HG02763 (cell line): ENCODE data around the gene IRAK3.
"Not testable (repeated sequence)": the region's sequence is repeated elsewhere in the genome, so short reads cannot be mapped to it uniquely, and the experiment has no call there.

Source experiments
- ATAC-seq: cut with Tn5 transposase; IDR thresholded peaks from one replicate; pipeline ENCODE4 v1.9.1; 2021; ENCODE audit warnings: mild to moderate bottlenecking, moderate library complexity; ENCODE audit not compliant: unreplicated experiment

Gene IRAK3

GRCh38 chr12:66211573-66211972 lies 22.6 kb downstream of the IRAK3 start:
- not testable (repeated sequence) for ATAC-seq

GRCh38 chr12:66213011-66213410 lies 24.0 kb downstream of the IRAK3 start:
- not testable (repeated sequence) for ATAC-seq

DNA sequence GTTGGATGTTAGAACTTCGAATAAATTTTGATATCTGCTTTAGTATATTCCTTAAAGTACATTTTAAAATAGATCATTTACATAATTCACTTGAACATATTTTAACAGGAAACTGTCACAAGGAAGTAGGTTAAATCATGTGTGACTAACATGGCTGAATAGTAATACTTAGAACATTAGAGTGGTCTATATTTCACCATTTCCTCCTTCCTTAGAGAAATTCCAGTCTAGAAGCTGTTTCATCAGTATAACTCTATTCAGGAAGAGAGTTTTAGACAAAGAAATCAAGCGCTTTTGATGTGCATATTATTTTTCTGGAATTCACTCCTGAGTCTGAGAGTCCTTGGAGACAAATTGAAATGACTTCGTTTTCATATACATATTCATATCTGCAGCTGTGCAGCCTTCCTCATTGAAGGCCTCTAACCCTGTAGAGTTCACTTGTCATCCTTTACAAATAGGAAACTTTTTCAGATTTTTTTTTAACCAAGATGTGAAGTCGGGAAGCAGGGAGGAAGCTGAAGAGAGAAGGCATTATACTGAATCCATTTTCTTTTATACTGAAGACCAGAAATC lies 28.4 kb downstream of the IRAK3 start:
- no peak for ATAC-seq

GRCh38 chr12:66228462-66228861 lies 39.4 kb downstream of the IRAK3 start:
- ATAC-seq: no peak

GRCh38 chr12:66232263-66232662 lies 43.2 kb downstream of the IRAK3 start:
- ATAC-seq: peak; percentile 32

DNA sequence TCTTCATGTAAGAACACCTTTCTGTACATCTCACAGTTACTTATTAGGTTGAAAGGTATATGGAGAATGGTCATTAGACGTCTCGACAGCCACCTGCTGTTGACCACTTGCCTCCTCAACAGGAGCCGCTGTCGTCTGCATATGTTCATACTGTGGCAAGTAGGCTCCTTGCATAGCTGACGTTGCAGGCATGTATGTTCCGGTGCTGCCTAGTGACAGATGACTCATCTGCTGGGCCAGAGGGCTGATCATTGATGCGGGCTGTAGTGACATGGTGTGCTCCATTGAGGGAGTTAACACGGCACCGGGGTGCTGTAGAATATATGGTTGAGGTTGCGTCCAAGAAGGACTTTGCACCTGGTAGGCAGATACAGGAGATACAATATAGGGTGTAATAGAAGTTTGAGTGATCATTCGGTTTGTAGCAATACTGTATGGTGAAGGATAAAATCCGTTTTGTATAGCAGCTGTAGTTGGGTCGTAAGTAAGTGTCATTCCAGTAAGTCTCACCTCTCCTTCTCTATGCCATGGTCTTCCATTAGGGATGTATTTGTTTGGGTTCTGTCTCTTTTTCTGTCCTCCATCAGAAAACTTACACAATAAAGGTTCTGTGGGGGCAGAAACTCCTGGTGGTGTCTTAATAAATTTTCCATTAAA lies 45.2 kb downstream of the IRAK3 start:
- peak; percentile 91 for ATAC-seq

DNA sequence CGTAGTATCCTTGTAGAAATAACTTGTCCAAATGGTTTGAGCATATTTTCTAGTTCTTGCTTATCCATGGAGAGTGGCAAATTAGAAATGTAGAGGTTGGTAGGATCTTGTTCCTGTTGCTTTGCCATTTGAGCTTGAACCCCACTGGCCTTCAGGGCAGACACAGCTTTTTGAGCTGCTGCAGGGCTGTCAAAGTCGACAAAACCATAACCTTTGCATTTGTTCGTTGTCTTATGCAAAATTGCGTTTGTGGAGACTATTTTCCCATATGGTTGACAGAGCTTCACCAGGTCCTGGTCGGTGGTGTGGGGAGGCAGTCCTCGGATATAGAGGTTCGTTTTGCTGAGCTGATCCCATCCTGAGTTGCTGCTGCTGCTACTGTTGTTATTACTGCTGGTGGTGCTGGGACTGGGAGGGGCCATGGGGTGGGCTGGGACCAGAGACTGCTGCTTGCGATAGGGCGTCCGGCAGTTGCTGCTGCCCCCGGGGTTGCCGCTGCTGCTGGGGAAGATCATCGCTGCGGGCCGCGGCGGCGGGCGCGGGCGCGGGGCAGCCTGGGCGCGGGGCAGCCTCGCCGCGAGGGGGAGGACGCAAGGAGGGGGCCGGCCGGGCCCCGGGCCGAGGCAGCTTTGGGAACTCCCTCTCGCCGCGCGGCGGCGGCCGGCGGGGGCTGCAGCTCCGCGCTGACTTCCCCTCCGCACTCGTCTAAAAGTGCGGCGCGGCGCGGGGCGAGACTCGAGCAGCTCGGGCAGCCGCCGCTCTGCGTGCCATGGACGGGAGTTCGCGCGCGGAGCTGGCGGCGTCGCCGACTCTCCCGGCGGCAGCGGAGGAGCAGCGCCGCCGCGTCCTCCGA lies 46.0 kb downstream of the IRAK3 start:
- peak; percentile 37 for ATAC-seq

GRCh38 chr12:66235626-66236281 lies 46.7 kb downstream of the IRAK3 start:
- no peak for ATAC-seq

DNA sequence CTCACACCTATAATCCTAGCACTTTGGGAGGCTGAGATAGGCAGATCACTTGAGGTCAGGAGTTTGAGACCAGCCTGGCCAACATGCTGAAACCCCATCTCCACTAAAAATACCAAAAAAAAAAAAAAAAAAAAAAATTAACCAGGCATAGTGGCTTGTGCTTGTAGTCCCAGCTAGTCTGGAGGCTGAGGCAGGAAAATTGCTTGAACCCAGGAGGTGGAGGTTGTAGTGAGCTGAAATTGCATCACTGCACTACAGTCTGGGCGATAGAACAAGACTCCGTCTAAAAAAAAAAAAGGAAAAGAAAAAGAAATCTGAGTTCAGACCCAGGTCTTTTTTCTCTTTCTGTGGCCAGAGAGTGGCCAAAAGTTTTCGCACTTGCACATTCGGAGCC lies 47.3 kb downstream of the IRAK3 start:
- not testable (repeated sequence) for ATAC-seq

- no peak for ATAC-seq
Observed at GRCh38 chr12:66236969-66237368, 48.0 kb downstream of the IRAK3 start.

- no peak for ATAC-seq
Observed at GRCh38 chr12:66237505-66238175, 48.6 kb downstream of the IRAK3 start.

DNA sequence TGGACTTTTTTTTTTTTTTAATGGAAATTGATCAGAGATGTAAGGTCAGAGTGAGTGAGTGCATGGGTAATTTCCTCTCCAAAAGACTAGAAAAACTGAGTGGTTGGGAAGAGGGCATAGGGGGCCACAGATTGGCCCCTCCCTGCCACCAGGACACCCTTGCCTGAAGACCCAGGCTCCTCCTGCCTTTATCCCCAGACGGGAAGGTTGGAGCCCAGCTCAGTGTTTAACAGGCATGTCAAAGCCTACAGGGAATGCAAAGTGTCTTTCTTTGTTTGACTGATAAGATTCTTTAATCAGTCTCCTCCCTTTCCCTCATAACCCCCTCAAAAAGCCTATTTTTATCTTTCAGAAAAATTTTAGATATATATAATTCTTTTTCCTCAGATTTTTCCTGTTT lies 50.3 kb downstream of the IRAK3 start:
- ATAC-seq: no peak

DNA sequence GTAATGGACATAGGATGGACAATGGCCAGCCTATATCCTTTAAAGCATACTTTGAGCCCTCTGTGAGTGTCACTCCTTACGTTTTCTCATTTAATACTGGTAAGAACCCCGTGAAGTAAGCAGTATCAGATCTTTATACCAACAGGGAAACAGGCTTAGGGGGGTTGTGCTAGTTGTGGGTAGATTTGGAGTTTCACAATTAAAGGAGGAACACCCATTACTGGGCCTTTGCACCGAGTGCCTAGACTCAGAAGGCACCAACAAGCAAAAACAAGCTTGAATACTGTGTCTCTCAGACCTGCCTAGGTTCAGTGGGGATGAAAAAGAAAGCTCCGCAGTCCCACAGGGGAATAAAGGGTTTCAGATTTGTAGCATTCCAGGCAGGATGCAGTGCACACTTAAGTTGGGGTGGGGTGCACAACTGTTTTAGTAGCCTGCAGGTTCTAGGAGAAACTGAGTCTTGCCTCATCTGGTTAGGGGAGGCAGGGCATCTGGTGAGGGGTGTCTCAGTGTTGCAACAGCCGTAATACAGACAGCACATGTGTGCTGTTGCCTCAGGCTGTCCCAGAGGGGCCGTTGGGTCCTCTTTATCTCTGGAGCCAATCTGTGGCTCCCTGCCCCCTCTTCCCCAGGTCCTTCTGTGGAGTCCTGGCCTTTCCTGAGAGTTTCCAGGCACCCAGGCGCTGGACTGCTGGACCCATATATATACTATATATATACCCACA lies 51.2 kb downstream of the IRAK3 start:
- no peak for ATAC-seq

DNA sequence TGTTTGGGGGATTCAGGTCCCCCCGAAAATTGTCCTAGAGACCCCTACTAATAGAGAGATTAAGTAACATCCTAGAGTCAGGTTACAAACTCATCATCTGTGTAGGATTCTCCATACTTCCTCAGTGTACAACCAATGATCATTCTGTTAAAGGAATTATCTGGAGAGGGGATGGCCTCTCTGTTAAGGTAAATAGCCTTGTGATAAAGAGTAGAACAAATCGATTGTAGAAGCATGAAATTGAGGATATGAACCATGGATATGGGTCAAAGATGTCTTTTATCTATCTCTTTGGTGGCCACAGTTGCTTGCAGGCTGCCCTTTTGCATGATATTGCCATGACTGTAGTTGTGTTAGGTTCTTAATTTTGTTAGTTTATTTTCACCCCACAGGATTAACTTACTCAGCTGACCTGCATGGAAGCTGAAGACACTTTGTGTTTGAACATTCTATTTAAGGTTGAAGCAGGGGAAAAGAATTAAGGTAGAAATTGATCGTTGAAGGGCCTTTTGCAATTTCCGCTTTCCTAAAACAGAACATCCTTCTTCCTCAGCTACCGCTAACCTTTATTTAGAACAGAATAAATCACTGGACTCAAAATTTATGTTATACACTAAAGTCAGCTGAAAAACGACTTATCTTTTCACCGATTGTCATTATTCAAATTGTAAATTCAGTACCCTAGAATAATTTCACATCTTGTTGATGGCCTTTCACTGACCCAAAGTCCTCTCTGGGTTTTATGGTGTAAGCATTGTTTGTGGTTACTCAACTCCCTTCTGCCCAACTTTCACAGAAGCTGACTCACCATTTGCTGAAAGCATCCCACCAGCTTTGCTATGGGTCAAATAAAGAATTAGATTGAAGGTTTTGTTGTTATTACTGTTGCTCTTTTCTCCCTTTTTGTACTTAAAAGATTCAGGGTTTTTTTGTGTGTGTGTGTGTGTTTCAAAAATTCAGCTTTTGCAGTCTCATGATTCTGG lies 52.3 kb downstream of the IRAK3 start:
- ATAC-seq: no peak

- no peak for ATAC-seq
Observed at GRCh38 chr12:66242311-66242710, 53.3 kb downstream of the IRAK3 start.

DNA sequence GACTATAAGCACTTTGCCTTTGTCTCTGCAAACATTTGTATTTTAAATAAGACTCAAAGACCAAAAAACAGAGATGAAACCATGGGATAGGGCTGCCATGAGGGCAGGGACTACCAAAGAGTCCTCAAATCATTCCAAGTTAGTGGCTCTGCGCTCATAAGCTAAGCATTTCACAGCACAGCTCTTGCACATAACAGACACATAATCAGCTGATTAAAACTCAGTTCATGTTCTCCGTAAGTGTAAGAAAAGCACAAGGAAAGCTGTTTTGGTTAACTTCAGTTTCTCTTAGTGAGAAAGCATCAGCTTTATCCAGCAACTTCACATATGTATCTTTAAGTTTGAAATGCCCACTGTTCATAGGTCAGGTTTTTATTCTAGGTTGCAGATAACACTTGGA lies 54.9 kb downstream of the IRAK3 start:
- no peak for ATAC-seq

DNA sequence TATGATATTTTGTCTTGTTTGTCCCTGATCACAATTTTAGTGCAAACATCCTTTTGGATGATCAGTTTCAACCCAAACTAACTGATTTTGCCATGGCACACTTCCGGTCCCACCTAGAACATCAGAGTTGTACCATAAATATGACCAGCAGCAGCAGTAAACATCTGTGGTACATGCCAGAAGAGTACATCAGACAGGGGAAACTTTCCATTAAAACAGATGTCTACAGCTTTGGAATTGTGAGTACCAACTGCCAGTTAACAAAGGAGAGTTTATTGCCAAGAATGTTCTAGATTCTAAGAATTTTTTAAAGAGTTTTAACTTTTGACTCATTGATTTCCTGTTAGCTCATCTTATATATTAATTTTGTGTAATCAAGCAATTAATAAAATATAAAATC lies 55.4 kb downstream of the IRAK3 start:
- no peak for ATAC-seq

DNA sequence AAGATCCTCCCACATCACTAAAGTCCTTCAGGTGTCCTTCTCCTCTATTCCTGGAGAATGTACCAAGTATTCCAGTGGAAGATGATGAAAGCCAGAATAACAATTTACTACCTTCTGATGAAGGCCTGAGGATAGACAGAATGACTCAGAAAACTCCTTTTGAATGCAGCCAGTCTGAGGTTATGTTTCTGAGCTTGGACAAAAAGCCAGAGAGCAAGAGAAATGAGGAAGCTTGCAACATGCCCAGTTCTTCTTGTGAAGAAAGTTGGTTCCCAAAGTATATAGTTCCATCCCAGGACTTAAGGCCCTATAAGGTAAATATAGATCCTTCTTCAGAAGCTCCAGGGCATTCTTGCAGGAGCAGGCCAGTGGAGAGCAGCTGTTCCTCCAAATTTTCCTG lies 58.7 kb downstream of the IRAK3 start:
- ATAC-seq: no peak

DNA sequence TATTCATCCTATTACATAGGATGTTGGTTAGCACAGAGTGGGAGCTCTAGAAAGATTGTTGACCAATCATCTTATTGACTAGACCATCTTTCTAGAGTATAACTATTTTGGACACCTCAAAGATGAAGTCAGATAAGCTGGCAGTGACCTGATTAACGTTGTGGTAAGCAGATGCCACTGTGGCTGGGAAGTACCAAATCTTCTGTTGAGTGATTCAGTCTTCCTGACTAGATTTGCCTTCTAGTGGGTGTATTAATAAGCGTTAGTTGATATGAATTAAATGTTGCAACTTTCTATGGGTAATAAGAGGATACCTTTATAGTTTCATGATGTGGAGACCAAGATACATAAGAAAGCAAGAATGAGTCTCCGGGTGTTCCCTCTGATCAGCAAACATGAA lies 62.0 kb downstream of the IRAK3 start:
- no peak for ATAC-seq
